Stimulated activated CD4-positive, alpha-beta T cell treated with anti-CD3 and anti-CD28 coated beads, Interleukin-15, amount 100 ng/mL, for 1 hour (primary cell): ENCODE data around the gene VWA2.

ENCODE experiments used
- DNase-seq, 2 donors: peaks; one replicate each; pipeline ENCODE4 v3.0.0-alpha.2; 2020; ENCODE audit warnings: low read depth in 1 of 2, low spot score in 1 of 2

The VWA2 gene

GRCh38 chr10:114340816-114341215, 101.8 kb downstream of the VWA2 start:
- no peak for DNase-seq
